K562 (cell line): ENCODE measurements around the gene OTOG. TPM values are rescaled to one million over a fixed set of nuclear protein-coding genes. Genes with fewer than 3 reads are reported as not detected.

Experiments used
- CCAR2 ChIP-seq: fragments of 200-400 bp; formaldehyde crosslinking; IDR thresholded peaks from 2 replicates; pipeline ENCODE4 v1.6.1; 2017; ENCODE audit warnings: mild to moderate bottlenecking, low read depth, low read length
- CCNT2 ChIP-seq: IDR thresholded peaks from 2 replicates; pipeline ENCODE4 v1.6.1; 2011; ENCODE audit warnings: borderline replicate concordance, low read depth, mild to moderate bottlenecking, moderate library complexity, mixed read lengths, low read length; ENCODE audit not compliant: insufficient read length; ENCODE audit errors: extremely low read depth
- DDX20 ChIP-seq: fragments of 450-650 bp; IDR thresholded peaks from 2 replicates; pipeline ENCODE4 v1.6.1; 2016; ENCODE audit warnings: missing genetic modification characterization, low read depth, mild to moderate bottlenecking, missing compliant biosample characterization, moderate library complexity
- FOXJ2 ChIP-seq: fragments of 200-800 bp; sonication (Bioruptor generic); IDR thresholded peaks from 2 replicates; pipeline ENCODE4 v1.6.1; 2016; ENCODE audit warnings: missing genetic modification characterization, missing compliant biosample characterization
- FOXJ3 ChIP-seq: sonication (generic); formaldehyde crosslinking; IDR thresholded peaks from 2 replicates; pipeline ENCODE4 v1.4.0; 2020; ENCODE audit warnings: mild to moderate bottlenecking, missing genetic modification reagents
- GTF2A2 ChIP-seq: IDR thresholded peaks from 2 replicates; pipeline ENCODE4 v1.6.1; 2016; ENCODE audit warnings: mild to moderate bottlenecking, missing genetic modification characterization, missing compliant biosample characterization
- HNRNPUL1 ChIP-seq: fragments of 200-400 bp; formaldehyde crosslinking; IDR thresholded peaks from 2 replicates; pipeline ENCODE4 v1.6.1; 2017; ENCODE audit warnings: low read length
- KAT7 ChIP-seq: sonication (generic); formaldehyde crosslinking; IDR thresholded peaks from 2 replicates; pipeline ENCODE4 v1.8.0; 2022; ENCODE audit warnings: missing genetic modification reagents, mild to moderate bottlenecking, borderline replicate concordance
- KDM5B ChIP-seq: fragments of 200-600 bp; sonication (generic); IDR thresholded peaks from 2 replicates; pipeline ENCODE4 v1.6.1; 2012; ENCODE audit warnings: low read depth, mild to moderate bottlenecking, moderate library complexity, low read length, control low read depth, inconsistent platforms; ENCODE audit not compliant: insufficient replicate concordance
- KLF16 ChIP-seq: IDR thresholded peaks from 2 replicates; pipeline ENCODE4 v1.6.1; 2016; ENCODE audit warnings: antibody characterized with exemption
- NCOA1 ChIP-seq: fragments of 450-650 bp; IDR thresholded peaks from 2 replicates; pipeline ENCODE4 v1.6.1; 2016; ENCODE audit warnings: low read depth
- NFRKB ChIP-seq: fragments of 450-650 bp; IDR thresholded peaks from 2 replicates; pipeline ENCODE4 v1.6.1; 2016; ENCODE audit warnings: low read depth
- OTX1 ChIP-seq: fragments of 450-650 bp; formaldehyde crosslinking; IDR thresholded peaks from 2 replicates; pipeline ENCODE4 v1.4.0; 2022; ENCODE audit warnings: mild to moderate bottlenecking
- RAD51 ChIP-seq: fragments of 450-650 bp; IDR thresholded peaks from 2 replicates; pipeline ENCODE4 v1.7.1; 2016; ENCODE audit warnings: low read depth, mild to moderate bottlenecking, borderline replicate concordance
- RBM14 ChIP-seq: fragments of 200-400 bp; formaldehyde crosslinking; IDR thresholded peaks from 2 replicates; pipeline ENCODE4 v1.6.1; 2018; ENCODE audit warnings: low read depth, mild to moderate bottlenecking, low read length, moderate library complexity, borderline replicate concordance; ENCODE audit not compliant: insufficient read depth
- RHOXF2B ChIP-seq: fragments of 250-450 bp; sonication (Bioruptor Pico); conservative IDR thresholded peaks from 2 replicates; pipeline ENCODE4 v1.5.1; 2021
- SIRT6 ChIP-seq: IDR thresholded peaks from one replicate; pipeline ENCODE4 v1.6.1; 2012; ENCODE audit warnings: low read depth, mild to moderate bottlenecking, control low read depth, inconsistent platforms, low read length, moderate library complexity
- SMC3 ChIP-seq: conservative IDR thresholded peaks from 2 replicates; pipeline ENCODE4 v1.6.1; 2011; ENCODE audit warnings: low read depth, low read length, improper control_type of control experiment; ENCODE audit not compliant: insufficient read depth
- SRF ChIP-seq, 2 experiments: fragments of 250-450, 450-650 bp in 1 of 2; sonication (Bioruptor Pico) in 1 of 2; sonication (generic) in 1 of 2; formaldehyde crosslinking; IDR thresholded peaks; 2 replicates each; pipeline versions ENCODE4 v1.5.0 to v1.5.1; 2020 to 2022; ENCODE audit warnings: mild to moderate bottlenecking in 1 of 2, missing genetic modification reagents in 1 of 2
- TCF3 ChIP-seq: sonication (generic); formaldehyde crosslinking; IDR thresholded peaks from 2 replicates; pipeline ENCODE4 v1.4.0; 2020; ENCODE audit warnings: mild to moderate bottlenecking, missing genetic modification reagents
- TCF7 ChIP-seq: sonication (generic); IDR thresholded peaks from 2 replicates; pipeline ENCODE4 v1.6.1; 2016; ENCODE audit warnings: antibody characterized with exemption, borderline replicate concordance
- THAP7 ChIP-seq: fragments of 250-450 bp; sonication (Bioruptor Pico); IDR thresholded peaks from 2 replicates; pipeline ENCODE4 v1.5.0; 2021
- TSC22D4 ChIP-seq: fragments of 450-650 bp; IDR thresholded peaks from 2 replicates; pipeline ENCODE4 v1.6.1; 2016; ENCODE audit warnings: missing genetic modification characterization, missing biosample characterization, control low read depth
- ZNF165 ChIP-seq: fragments of 250-450 bp; sonication (Bioruptor Pico); IDR thresholded peaks from 2 replicates; pipeline ENCODE4 v1.4.0; 2020; ENCODE audit warnings: borderline replicate concordance
- ZNF232 ChIP-seq: sonication (generic); formaldehyde crosslinking; IDR thresholded peaks from 2 replicates; pipeline ENCODE4 v1.8.0; 2022; ENCODE audit warnings: mild to moderate bottlenecking, missing genetic modification reagents
- ZNF263 ChIP-seq: sonication (generic); formaldehyde crosslinking; IDR thresholded peaks from 2 replicates; pipeline ENCODE4 v1.8.0; 2022; ENCODE audit warnings: mild to moderate bottlenecking, missing genetic modification reagents, borderline replicate concordance
- ZNF408 ChIP-seq: fragments of 250-450 bp; sonication (Bioruptor Pico); IDR thresholded peaks from 2 replicates; pipeline ENCODE4 v1.4.0; 2020; ENCODE audit warnings: low read depth, mild to moderate bottlenecking, moderate library complexity
- ZNF589 ChIP-seq: fragments of 200-800 bp; sonication (Bioruptor generic); IDR thresholded peaks from 2 replicates; pipeline ENCODE4 v1.6.1; 2016; ENCODE audit warnings: low read depth, missing genetic modification characterization, missing compliant biosample characterization
- ZNF717 ChIP-seq: fragments of 250-450 bp; sonication (Bioruptor Pico); IDR thresholded peaks from 2 replicates; pipeline ENCODE4 v1.5.0; 2021
- polyA plus RNA-seq, 8 experiments: library from polyadenylated mRNA; depleted of rRNA in 4 of 8; stranded (reverse) in 5 of 8; unstranded in 3 of 8; fragments of >200 nt; fragmentation: Nextera tagmentation in 2 of 8; fragmentation: Illumina TruSeq in 1 of 8; extraction: Ambion mirVana in 2 of 8; extraction: Trizol in 1 of 8; gene quantifications; 2 replicates each; pipeline versions ENCODE4 v1.2.1 to v1.2.3, GENCODE V29; 2011 to 2014; ENCODE audit warnings: inconsistent platforms in 1 of 8, missing spikeins in 1 of 8
- total RNA-seq, 7 experiments: library from RNA; depleted of rRNA in 6 of 7; stranded (reverse); fragments of >200 nt in 6 of 7; fragmentation: Illumina TruSeq in 2 of 7; extraction: Trizol in 2 of 7; gene quantifications; 2 replicates each; pipeline versions ENCODE4 v1.2.1 to v1.2.3, GENCODE V29; 2011 to 2021; ENCODE audit warnings: low replicate concordance in 1 of 7
- TF ChIP-seq, protein P1 (sequence below): fragments of 200-800 bp; sonication (Bioruptor generic); IDR thresholded peaks from 2 replicates; pipeline ENCODE4 v1.6.1; 2017; ENCODE audit warnings: missing genetic modification characterization, missing compliant biosample characterization

OTOG gene
- total and polyA plus RNA-seq, 9 of the 15 experiments (the other 6 are each of a cell fraction or from before 2014, with no cell fraction given) = not detected

GRCh38 chr11:17528181-17528691 lies 18.8 kb upstream of the OTOG start (continued):
- TF ChIP-seq ZNF717 (CRISPR knock-in tag) (no peak), FOXJ3 (CRISPR knock-in tag) (no peak), ZNF408 (CRISPR knock-in tag) (no peak), TCF7 (no peak), CCNT2 (no peak), KLF16 (peak; percentile 52; the same call in 1 of the 2 replicates), ZNF589 (no peak), CCAR2 (no peak), GTF2A2 (tag) (no peak), RHOXF2B (CRISPR knock-in tag) (no peak), ZNF165 (CRISPR knock-in tag) (no peak), NFRKB (no peak), NCOA1 (no peak), SMC3 (peak; percentile 71), SRF (CRISPR knock-in tag; IDR thresholded peaks at IDR 0.05) (no peak), TSC22D4 (no peak), TCF3 (peak; percentile 61), DDX20 (no peak), KDM5B (no peak), ZNF263 (CRISPR knock-in tag) (no peak), ZNF232 (CRISPR knock-in tag) (no peak), OTX1 (no peak), SIRT6 (no peak), KAT7 (CRISPR knock-in tag) (no peak), RBM14 (no peak), RAD51 (no peak), THAP7 (CRISPR knock-in tag) (no peak), FOXJ2 (tag) (no peak), HNRNPUL1 (no peak)
- TF ChIP-seq, protein P1, sequence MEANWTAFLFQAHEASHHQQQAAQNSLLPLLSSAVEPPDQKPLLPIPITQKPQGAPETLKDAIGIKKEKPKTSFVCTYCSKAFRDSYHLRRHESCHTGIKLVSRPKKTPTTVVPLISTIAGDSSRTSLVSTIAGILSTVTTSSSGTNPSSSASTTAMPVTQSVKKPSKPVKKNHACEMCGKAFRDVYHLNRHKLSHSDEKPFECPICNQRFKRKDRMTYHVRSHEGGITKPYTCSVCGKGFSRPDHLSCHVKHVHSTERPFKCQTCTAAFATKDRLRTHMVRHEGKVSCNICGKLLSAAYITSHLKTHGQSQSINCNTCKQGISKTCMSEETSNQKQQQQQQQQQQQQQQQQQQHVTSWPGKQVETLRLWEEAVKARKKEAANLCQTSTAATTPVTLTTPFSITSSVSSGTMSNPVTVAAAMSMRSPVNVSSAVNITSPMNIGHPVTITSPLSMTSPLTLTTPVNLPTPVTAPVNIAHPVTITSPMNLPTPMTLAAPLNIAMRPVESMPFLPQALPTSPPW (CRISPR knock-in tag) = no peak
